IPS-NIHi7 (cell line): Measurements from ENCODE around the gene LDLR.
"Not testable (repeated sequence)": the region's sequence is repeated elsewhere in the genome, so short reads cannot be mapped to it uniquely, and the experiment has no call there.

Experiments
- DNase-seq: peaks from one replicate; pipeline ENCODE4 v3.0.0; 2012; ENCODE audit warnings: mixed read lengths; ENCODE audit errors: extremely low spot score

The LDLR gene

GRCh38 chr19:11140896-11141295 lies 51.6 kb downstream of the LDLR start:
- no peak for DNase-seq

DNA sequence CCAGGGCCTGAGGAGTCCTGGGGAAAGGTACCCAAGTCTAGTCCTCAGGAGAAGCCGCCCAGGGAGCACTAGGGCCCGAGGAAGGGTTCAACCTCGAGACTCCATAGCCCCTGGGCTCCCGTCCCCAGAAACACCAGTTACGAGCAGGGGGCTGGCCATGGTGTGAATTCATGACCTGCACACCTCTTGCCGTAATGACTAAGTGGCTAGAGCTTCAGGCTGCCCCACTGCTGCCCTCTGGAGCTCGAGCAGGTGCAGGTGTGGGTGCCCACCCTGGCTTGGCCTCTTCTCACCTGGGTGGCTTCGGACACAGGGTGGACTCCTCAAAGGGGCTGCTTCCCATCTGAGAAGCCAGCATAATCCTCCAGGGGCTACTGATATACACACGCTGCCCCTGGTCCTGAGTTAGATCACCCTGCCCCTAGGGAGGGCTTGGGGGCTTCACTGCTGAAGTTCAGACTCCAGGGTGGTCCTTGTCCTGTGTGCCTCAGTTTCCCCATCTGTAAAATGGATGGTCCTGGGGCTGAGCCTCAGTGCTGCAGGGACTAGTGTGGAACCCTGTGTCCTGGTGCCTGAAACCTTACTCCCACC lies 52.8 kb downstream of the LDLR start:
- no peak for DNase-seq

GRCh38 chr19:11142528-11143171 lies 53.4 kb downstream of the LDLR start:
- DNase-seq, result peak; percentile 79

- DNase-seq, result no peak
Measured at GRCh38 chr19:11145536-11145924, 56.3 kb downstream of the LDLR start.

DNA sequence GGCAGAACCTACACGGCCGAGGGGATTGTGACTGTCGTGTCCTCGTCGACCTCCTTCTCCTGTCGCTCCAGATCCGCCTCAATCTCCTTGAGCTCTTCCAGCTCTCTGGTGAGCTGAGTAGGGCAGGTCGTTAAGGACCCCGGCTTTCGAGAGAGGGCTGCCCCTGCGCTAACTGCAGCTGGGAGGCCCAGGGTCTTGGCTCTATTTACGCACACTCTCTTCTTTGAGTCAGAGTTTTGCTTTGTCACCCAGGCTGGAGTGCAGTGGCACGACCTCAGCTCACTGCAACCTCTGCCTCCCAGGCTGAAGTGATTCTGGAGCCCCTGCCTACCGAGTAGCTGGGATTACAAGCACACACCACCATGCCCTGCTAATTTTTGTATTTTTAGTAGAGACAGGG lies 58.7 kb downstream of the LDLR start:
- no peak for DNase-seq

DNA sequence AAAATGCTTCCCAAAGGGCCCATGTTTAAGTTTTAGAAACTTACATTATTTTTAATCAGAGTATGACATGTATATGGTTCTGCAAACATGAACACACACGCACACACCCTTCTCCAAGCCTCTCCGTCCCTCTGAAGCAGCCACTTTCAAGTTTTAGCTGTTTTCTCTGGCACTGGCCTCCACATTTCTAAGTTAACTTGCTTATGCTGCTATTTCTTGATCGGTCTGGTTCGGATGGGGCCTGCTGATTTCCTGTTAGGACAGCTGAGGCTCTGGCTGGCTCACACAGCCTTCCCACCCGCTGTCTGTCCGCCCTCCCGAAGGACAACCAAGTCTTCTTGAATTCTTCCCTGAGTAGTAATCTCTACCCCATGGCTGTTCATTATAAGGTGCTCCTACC lies 61.9 kb downstream of the LDLR start:
- DNase-seq, result no peak

- no peak for DNase-seq
Measured at GRCh38 chr19:11152318-11153062, 63.2 kb downstream of the LDLR start.

DNA sequence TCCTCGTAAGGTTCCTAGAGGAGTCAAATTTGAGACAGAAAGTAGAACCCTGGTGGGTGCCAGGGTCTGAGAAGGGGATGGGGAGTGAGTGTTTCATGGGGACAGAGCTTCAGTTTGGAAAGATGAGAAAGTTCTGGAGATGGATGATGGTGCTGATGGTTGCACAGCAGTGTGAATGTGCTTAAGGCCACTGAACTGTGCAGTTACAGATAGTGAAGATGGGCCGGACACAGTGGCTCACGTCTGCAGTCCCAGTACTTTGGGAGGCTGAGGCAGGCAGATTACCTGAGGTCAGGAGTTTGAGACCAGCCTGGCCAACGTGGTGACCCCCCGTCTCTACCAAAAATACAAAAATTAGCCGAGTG lies 65.4 kb downstream of the LDLR start:
- no peak for DNase-seq

DNA sequence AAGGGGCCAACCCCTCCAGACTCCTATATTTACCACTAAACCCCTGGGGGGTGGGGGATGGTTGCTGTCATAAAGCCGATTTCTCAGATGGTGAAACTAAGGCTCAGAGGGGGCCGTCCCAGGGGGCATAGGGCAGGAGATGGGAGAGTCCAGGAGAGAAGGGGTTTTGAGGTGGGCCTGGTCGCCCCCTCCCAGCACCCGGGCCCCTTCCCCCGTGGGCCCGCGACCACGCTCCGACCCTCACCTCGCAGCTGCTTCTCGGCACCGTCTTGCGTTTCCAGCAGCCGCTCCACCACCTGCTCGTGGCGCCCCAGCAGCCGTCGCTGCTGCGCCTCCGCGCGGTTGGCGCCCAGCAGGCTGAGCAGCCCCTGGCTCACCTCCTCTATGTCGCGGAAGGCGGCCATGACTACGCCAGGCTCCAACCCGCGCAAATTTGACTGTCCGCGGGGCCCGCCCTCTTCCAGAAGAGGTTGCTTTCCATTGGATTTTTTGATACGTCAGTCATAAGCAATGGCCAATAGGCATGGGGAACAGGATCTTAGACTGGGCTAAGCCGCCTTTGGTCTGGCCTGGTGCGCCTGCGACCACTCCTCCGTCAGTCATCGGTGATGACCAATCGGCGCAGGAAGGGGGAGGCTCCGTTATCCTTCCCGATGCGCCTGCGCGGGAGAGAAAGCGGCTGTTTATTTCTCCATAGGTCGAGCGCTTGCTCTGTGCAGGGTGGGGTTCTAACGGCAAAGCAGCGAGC lies 66.3 kb downstream of the LDLR start, which contains the start of gene SPC24:
Gene SPC24, minus strand, starts transcription at position 410 of the 748 bp plus-strand sequence. Its CDS starts 6 bp downstream, at position 404.
- DNase-seq, result peak; percentile 100

DNA sequence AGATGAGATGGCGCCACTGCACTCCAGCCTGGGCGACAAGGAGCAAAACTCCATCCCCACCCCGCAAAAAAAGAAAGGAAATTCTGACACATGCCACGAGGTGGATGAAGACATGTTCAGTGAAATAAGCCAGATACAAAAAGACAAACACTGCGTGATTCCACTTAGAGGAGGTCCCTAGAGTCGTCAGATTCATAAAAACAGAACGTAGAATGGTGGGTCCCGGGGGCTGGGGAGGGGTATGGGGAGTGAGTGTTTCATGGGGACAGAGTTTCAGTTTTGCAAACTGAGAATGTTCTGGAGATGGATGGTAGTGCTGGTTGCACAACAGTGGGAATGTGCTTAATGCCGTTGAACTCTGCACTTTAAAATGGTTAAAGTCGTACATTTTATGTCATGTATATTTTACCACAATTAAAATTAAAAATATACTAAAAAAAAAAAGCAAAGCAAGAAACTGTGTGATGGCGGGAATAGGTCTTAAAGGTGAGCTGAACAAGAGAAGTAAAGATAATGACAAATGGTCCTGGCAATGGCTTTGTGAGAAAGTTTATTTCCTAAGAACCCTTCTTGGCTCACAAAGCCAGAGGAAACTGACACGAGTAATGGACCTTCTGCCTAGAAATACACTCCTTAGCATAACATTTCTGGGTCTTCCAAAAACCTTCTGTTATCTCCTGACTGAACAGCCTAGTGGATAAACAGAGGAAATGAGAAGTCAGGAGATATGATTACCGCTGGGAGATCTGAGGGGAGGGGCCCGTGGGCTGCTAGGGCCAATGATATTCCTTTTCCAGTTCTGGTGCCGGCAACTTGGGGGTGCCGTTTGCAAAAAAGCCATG lies 70.6 kb downstream of the LDLR start:
- no peak for DNase-seq

DNA sequence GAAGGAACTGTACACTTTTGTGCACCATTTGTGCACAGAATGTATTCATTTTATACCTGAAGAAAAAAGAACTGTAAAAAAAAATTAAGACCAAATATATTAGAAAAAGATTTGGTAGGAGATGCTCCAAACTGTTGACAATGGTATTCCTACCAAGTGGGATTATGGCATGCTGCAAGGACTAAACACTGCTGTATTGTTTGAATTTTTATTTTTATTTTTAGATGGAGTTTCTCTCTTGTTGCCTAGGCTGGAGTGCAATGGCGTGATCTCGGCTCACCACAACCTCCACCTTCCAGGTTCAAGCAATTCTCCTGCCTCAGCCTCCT lies 71.1 kb downstream of the LDLR start:
- not testable (repeated sequence) for DNase-seq

GRCh38 chr19:11164296-11164695 lies 75.0 kb downstream of the LDLR start:
- no peak for DNase-seq

- DNase-seq, result no peak
Measured at GRCh38 chr19:11164879-11165406, 75.7 kb downstream of the LDLR start.

DNA sequence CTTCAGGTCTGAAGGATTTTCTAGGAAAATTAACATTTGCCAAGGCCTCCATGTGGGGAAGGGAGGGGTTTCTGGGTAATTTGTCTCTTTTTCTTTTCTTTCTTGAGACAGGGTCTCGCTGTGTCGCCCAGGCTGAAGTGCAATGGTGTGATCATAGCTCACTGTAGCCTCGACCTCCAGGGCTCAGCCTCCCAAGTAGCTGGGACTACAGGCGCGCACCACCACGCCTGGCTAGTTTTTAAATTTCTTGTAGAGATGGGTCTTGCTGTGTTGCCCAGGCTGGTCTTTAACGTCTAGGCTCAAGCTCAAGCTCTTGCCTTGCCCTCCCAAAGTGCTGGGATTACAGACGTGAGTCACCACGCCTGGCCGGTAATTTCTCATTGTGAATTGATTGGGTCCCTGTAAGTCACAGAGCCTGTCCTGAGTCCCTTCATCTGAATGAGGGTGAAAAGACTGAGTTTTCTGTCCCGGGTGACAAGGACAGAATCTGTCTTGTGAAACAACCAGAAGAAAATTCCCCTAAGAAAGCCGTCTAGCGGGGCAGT lies 76.3 kb downstream of the LDLR start:
- no peak for DNase-seq

DNA sequence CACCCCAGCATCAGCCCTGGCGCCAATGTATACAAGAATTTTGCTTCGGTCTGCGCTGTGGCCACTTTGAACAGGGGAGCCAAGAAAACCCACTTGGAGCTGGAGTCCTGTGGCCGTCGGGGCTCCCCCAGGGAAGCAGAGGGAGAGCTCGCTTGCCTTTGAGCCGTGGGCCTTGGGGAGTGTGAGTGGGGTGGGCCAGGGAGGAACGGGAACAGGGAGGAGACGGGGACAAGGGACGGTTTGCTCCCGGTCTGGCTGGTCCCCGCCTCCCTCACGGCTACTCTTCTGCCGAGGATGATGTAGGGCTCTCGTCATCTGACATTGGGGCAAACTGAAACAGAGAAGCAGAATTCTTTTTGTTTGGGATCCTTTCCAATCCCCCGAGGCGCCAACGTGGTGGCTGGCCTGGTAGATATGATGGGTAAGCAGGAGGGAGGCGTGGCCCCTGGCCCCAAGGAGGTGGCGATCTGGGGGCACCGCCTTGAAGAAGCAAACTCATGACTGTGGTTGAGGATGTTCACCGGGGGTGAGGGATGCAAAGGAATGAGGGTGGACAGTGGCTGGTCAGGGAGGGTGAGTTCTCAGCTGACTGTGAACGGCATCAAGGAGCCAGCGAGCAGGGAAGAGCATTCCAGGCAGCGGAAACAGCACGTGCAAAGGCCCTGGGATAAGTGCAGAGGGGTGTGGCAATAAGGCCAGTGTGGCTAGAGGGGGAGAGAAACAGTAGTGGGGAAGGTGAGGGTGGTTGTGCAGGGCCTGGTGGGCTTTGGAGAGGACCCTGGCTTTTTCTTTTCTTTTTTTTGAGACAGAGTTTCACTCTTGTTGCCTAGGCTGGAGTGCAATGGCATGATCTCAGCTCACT lies 77.2 kb downstream of the LDLR start:
- DNase-seq, result no peak

GRCh38 chr19:11168568-11168967 lies 79.3 kb downstream of the LDLR start:
- DNase-seq, result no peak

- no peak for DNase-seq
Measured at GRCh38 chr19:11169896-11170678, 80.8 kb downstream of the LDLR start.

DNA sequence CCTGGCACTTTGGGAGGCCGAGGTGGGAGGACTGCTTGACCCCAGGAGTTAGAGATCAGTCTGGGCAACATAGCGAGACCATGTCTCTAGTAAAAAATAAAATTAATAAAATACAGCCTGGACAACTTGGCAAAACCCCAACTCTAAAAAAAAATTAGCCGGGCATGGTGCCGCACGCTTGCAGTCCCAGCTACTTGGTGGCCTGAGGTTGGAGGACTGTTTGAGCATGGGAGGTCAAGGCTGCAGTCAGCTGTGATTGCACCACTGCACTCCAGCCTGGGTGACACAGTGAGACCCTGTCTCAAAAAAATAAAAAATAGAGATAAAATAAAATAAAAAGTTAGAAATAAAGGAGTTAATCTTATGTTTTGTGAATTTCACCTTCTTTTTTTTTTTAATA lies 81.9 kb downstream of the LDLR start:
- no peak for DNase-seq

- DNase-seq, result no peak
Measured at GRCh38 chr19:11172576-11172975, 83.3 kb downstream of the LDLR start.
